ENCODE results near the gene ERCC5.

Gene ERCC5

DNA sequence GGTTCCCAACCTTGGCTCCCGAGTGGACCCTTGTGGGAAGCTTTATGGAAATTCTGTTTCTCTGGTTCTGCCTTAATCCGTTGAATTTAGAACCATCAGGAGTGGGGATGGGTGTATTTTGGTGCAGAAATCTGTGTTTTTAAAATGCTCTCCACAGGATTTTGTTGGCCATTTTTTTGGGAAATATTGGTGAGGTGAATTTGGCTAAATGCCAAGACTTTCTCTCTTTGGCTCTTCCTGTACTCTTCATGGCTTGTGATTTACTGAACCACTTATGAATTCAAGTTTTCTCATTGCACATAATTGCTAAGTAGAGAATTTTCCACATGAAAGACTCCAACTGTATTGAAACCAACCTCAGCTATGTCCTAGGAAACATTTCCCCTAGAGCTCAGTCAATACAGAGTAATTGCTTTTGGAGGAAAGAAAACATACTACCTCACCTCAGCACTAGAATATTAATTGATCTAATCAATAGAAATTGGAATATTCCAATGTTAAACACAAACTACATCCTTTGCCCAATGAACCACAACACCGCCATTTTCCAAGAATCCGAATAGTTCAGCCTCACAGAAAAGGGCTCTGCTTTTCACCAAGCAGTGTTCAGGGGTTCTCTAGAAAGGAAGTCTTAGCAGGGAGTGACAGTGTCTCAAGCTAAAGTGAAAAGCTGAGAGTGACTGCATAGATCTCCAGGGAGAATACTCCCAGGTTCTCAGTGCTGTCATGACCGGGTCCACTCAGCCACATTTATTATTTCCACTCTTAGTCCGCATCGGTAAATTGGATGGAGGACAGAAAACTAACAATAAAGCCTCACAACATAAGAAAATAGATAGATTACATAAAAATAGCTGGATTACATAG is 60.3 kb downstream of the ERCC5 start:
- TF ChIP-seq, protein P1, sequence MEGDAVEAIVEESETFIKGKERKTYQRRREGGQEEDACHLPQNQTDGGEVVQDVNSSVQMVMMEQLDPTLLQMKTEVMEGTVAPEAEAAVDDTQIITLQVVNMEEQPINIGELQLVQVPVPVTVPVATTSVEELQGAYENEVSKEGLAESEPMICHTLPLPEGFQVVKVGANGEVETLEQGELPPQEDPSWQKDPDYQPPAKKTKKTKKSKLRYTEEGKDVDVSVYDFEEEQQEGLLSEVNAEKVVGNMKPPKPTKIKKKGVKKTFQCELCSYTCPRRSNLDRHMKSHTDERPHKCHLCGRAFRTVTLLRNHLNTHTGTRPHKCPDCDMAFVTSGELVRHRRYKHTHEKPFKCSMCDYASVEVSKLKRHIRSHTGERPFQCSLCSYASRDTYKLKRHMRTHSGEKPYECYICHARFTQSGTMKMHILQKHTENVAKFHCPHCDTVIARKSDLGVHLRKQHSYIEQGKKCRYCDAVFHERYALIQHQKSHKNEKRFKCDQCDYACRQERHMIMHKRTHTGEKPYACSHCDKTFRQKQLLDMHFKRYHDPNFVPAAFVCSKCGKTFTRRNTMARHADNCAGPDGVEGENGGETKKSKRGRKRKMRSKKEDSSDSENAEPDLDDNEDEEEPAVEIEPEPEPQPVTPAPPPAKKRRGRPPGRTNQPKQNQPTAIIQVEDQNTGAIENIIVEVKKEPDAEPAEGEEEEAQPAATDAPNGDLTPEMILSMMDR (IDR thresholded peaks at IDR 0.05; ENCODE audit: low read depth, low read length) = no peak
- DNase-seq (ENCODE audit: low read depth in 2 of 2) = no peak
- no peak overlapping the region for H3K4me3 ChIP-seq (replicated peaks in 1 of 2; ENCODE audit: low read depth in 2 of 2, low read length in 2 of 2)

DNA sequence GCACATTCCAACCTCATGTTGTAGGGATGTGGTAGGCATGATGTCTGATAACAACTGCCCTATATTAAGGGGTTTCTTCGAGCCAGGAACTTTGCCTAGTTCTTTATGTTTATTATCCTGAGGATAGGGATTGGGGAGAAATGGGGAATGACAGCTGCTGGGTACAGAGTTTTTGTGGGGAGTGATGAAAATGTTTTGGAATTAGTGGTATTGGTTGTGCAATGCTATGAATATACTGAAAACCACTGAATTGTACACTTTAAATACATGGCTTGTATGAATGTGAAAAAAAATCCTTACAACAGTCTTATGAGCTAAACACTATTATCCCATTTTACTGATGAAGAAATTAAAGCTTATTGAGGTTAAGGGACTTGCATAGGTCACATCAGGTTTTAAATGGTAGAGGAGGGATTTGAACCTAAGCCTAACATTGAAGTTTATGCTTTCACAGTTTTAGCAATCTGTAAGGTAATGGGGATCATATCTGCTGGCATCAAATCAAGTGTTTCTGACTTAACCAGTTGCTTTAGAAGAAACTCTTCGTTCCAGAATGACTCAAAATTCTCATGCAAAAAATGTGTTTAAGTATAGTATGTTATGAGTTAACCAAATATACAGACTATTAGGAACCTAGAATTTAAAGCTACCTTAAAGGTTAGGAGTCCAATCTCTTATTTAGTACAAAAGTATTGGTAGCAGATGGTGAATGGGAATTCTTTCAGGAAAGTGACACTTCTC is 61.4 kb downstream of the ERCC5 start:
- H3K4me3 ChIP-seq (replicated peaks in 1 of 2; ENCODE audit: low read depth in 2 of 2, low read length in 2 of 2) = no peak overlapping the region
- TF ChIP-seq, protein P1 (IDR thresholded peaks at IDR 0.05; ENCODE audit: low read depth, low read length) = no peak
- DNase-seq (ENCODE audit: low read depth in 2 of 2) = no peak

- H3K4me3 ChIP-seq (replicated peaks in 1 of 2; ENCODE audit: low read depth in 2 of 2, low read length in 2 of 2) = no peak overlapping the region
- no peak for DNase-seq (ENCODE audit: low read depth in 2 of 2)
- TF ChIP-seq, protein P1 (IDR thresholded peaks at IDR 0.05; ENCODE audit: low read depth, low read length) = no peak
These were observed 62.2 kb downstream of the ERCC5 start for GRCh38 chr13:102907886-102908515.

DNA sequence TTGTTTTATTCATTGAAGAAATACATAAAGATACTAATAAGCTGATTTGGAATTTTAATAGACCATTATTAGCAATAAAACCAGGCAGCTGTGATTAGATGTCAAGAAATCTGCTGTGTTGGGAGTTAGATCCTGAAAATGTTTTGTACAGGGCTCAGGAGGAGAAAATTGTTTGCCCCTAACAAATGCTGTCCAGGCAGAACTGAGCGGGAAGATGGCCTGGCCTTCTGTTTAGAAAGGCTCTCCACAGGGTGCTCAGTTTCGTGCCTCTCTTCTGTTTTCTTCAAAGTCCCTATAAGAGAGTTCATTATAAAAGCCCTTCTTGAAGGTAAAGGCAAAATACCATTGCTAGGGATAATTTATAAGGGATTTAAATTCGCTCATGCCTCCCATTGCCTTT is 64.1 kb downstream of the ERCC5 start:
- TF ChIP-seq, protein P1 (IDR thresholded peaks at IDR 0.05; ENCODE audit: low read depth, low read length) = no peak
- DNase-seq (ENCODE audit: low read depth in 2 of 2) = no peak
- no peak overlapping the region for H3K4me3 ChIP-seq (replicated peaks in 1 of 2; ENCODE audit: low read depth in 2 of 2, low read length in 2 of 2)

DNA sequence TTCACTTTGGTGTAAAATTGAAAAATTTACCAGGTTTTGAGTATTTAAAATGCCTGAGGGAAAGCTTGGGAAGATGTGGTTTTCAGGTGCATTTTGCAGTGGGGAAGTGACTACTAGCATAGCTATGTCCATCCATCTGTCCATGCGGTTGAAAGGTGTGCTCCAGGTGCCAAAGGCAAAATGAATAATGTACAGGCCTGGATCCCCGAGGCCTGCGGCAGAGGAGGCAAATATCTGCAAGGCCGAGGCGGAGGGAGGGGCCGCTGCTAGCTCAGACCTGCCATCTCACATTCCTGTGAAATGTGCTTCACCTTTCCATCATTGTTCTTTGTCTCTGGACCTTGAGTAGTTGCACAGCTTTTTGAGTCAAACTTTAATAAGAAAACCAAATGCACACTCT is 65.5 kb downstream of the ERCC5 start:
- TF ChIP-seq, protein P1 (IDR thresholded peaks at IDR 0.05; ENCODE audit: low read depth, low read length) = no peak
- no peak overlapping the region for H3K4me3 ChIP-seq (replicated peaks in 1 of 2; ENCODE audit: low read depth in 2 of 2, low read length in 2 of 2)

GRCh38 chr13:102912599-102912998 is 66.8 kb downstream of the ERCC5 start:
- no peak for DNase-seq (ENCODE audit: low read depth in 2 of 2)
- TF ChIP-seq, protein P1 (IDR thresholded peaks at IDR 0.05; ENCODE audit: low read depth, low read length) = no peak
- no peak overlapping the region for H3K4me3 ChIP-seq (replicated peaks in 1 of 2; ENCODE audit: low read depth in 2 of 2, low read length in 2 of 2)

More for the DNA sequence above, 65.5 kb downstream of the ERCC5 start:
- DNase-seq (ENCODE audit: low read depth in 2 of 2) = no peak

Data from cardiac fibroblast (primary cell).